ENCODE results near the gene SF3A2.

SF3A2 gene

DNA sequence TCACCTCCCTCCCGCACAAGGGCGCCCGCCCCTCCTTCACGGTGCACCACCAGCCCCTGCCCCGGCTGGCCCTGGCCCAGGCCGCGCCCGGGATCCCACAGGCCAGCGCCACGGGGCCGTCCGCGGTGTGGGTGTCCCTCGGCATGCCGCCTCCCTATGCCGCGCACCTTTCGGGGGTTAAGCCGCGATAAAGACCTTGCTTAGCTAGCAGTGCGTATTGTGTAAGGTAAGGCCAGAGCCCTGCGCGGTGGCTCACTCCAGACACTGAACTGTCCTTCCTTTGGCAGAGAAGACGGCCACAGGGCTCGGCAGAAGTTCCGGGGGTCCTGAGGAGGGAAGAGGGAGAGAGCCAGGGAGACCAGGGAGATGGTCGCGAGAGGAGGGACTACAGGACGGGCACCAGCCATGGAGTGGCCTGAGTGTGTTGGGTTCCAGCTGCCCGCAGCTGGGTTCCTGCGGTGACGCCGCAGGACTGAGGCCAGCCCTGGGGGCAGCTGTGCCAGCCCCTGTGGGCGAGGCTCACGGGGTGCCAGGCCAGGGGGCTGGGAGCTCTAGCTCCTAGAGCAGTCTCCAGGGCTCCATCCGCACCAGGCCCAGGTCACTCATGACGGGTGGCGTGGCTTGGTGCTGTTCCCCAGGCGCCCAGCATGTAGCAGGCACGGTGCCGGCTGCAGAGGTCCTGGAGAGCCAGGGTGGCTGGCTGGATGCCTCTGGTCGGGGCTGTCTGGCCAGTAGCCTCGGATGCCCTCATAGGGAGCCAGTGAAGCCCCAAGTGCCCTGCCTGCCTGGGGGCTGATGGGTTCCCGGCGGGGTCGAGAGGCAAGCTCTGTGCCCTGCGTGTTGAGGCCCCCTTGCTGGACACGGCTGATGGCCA lies 8.2 kb upstream of the SF3A2 start:
- no peak for ATAC-seq
- no peak for TF ChIP-seq PPARA (CRISPR knock-in tag; IDR thresholded peaks at IDR 0.05; ENCODE audit: borderline replicate concordance)
- no peak for TF ChIP-seq POU6F1 (CRISPR knock-in tag; IDR thresholded peaks at IDR 0.05; ENCODE audit: borderline replicate concordance, low read depth)
- no peak for TF ChIP-seq ZFP30 (CRISPR knock-in tag; IDR thresholded peaks at IDR 0.05)
- no peak for TF ChIP-seq TOX (CRISPR knock-in tag; IDR thresholded peaks at IDR 0.05; ENCODE audit: borderline replicate concordance)
- no peak for TF ChIP-seq ARNTL (CRISPR knock-in tag; IDR thresholded peaks at IDR 0.05; ENCODE audit: borderline replicate concordance, low read depth)
- TF ChIP-seq, protein P1, sequence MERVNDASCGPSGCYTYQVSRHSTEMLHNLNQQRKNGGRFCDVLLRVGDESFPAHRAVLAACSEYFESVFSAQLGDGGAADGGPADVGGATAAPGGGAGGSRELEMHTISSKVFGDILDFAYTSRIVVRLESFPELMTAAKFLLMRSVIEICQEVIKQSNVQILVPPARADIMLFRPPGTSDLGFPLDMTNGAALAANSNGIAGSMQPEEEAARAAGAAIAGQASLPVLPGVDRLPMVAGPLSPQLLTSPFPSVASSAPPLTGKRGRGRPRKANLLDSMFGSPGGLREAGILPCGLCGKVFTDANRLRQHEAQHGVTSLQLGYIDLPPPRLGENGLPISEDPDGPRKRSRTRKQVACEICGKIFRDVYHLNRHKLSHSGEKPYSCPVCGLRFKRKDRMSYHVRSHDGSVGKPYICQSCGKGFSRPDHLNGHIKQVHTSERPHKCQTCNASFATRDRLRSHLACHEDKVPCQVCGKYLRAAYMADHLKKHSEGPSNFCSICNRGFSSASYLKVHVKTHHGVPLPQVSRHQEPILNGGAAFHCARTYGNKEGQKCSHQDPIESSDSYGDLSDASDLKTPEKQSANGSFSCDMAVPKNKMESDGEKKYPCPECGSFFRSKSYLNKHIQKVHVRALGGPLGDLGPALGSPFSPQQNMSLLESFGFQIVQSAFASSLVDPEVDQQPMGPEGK (CRISPR knock-in tag; IDR thresholded peaks at IDR 0.05; ENCODE audit: borderline replicate concordance), result no peak
- TF ChIP-seq GLIS3 (CRISPR knock-in tag; IDR thresholded peaks at IDR 0.05), result no peak
- no peak for TF ChIP-seq ZFP3 (CRISPR knock-in tag; IDR thresholded peaks at IDR 0.05)
- no peak for TF ChIP-seq BACH2 (CRISPR knock-in tag; IDR thresholded peaks at IDR 0.05; ENCODE audit: borderline replicate concordance)
- no peak for TF ChIP-seq CREB5 (CRISPR knock-in tag; IDR thresholded peaks at IDR 0.05; ENCODE audit: low read depth)
- no peak for TF ChIP-seq ZC3H10 (CRISPR knock-in tag; IDR thresholded peaks at IDR 0.05)
- no peak for TF ChIP-seq TCF4 (CRISPR knock-in tag; IDR thresholded peaks at IDR 0.05; ENCODE audit: borderline replicate concordance)
- no peak for TF ChIP-seq OSR1 (CRISPR knock-in tag; IDR thresholded peaks at IDR 0.05)
- TF ChIP-seq SNAI2 (CRISPR knock-in tag; IDR thresholded peaks at IDR 0.05), result no peak

DNA sequence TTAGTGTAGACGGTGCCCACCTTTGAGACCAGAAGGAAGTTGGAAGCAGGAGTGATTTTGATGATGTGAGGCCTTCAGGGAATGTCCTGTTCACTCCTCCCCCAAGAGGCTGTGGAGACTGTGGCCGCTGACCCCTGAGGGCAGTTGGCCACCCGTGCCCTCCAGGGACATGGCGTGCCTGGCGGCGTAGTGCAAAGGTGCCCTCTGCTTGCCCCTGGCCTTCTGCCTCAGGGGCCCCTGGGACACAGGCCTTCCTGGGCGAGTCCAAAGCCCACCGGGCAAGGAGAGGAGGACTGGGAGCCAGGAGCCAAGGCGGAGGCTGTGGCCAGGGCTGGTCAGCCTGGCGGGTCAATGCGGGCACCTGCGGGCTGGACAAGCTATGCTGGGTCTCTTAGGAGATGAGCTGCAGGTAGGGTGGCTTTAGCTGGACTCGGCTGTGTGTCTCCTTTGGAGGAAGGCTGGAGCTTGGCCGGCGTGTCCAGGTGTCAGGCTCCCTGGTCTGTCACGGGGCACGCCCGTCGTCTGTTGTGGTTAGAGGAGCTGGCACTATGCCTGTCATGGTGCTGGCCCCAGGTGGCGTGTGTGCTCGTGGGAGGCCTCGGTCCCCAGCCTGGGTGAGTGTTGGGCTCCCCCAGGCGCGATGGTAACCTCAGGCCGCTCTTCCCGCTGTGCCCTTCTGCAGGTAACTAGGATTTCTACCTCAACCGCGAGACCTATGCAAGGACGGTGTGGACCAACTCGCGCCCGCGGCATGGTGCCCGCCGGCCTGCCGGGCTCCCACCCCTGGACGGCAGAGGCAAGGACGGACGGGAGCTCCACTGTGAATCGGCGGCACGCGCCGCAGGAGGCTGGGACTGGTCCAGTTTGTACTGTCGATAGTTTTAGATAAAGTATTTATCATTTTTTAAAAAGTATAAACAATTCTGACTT lies 7.3 kb upstream of the SF3A2 start:
- no peak for ATAC-seq
- no peak for TF ChIP-seq TOX (CRISPR knock-in tag; IDR thresholded peaks at IDR 0.05; ENCODE audit: borderline replicate concordance)
- TF ChIP-seq OSR1 (CRISPR knock-in tag; IDR thresholded peaks at IDR 0.05), result no peak
- no peak for TF ChIP-seq PPARA (CRISPR knock-in tag; IDR thresholded peaks at IDR 0.05; ENCODE audit: borderline replicate concordance)
- no peak for TF ChIP-seq CSDC2 (CRISPR knock-in tag; IDR thresholded peaks at IDR 0.05)
- TF ChIP-seq CREB5 (CRISPR knock-in tag; IDR thresholded peaks at IDR 0.05; ENCODE audit: low read depth), result no peak
- TF ChIP-seq, protein P2, sequence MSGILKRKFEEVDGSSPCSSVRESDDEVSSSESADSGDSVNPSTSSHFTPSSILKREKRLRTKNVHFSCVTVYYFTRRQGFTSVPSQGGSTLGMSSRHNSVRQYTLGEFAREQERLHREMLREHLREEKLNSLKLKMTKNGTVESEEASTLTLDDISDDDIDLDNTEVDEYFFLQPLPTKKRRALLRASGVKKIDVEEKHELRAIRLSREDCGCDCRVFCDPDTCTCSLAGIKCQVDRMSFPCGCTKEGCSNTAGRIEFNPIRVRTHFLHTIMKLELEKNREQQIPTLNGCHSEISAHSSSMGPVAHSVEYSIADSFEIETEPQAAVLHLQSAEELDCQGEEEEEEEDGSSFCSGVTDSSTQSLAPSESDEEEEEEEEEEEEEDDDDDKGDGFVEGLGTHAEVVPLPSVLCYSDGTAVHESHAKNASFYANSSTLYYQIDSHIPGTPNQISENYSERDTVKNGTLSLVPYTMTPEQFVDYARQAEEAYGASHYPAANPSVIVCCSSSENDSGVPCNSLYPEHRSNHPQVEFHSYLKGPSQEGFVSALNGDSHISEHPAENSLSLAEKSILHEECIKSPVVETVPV (CRISPR knock-in tag; IDR thresholded peaks at IDR 0.05), result no peak
- TF ChIP-seq ZNF565 (CRISPR knock-in tag; conservative IDR thresholded peaks at IDR 0.05; ENCODE audit: low read depth), result no peak
- no peak for TF ChIP-seq ZC3H10 (CRISPR knock-in tag; IDR thresholded peaks at IDR 0.05)
- no peak for TF ChIP-seq BACH2 (CRISPR knock-in tag; IDR thresholded peaks at IDR 0.05; ENCODE audit: borderline replicate concordance)
- TF ChIP-seq ZFP3 (CRISPR knock-in tag; IDR thresholded peaks at IDR 0.05), result no peak
- no peak for TF ChIP-seq ESRRG (CRISPR knock-in tag; IDR thresholded peaks at IDR 0.05)
- no peak for TF ChIP-seq TCF4 (CRISPR knock-in tag; IDR thresholded peaks at IDR 0.05; ENCODE audit: borderline replicate concordance)
- TF ChIP-seq, protein P1 (CRISPR knock-in tag; IDR thresholded peaks at IDR 0.05; ENCODE audit: borderline replicate concordance), result no peak
- no peak for TF ChIP-seq ZFP30 (CRISPR knock-in tag; IDR thresholded peaks at IDR 0.05)
- TF ChIP-seq, protein P3, sequence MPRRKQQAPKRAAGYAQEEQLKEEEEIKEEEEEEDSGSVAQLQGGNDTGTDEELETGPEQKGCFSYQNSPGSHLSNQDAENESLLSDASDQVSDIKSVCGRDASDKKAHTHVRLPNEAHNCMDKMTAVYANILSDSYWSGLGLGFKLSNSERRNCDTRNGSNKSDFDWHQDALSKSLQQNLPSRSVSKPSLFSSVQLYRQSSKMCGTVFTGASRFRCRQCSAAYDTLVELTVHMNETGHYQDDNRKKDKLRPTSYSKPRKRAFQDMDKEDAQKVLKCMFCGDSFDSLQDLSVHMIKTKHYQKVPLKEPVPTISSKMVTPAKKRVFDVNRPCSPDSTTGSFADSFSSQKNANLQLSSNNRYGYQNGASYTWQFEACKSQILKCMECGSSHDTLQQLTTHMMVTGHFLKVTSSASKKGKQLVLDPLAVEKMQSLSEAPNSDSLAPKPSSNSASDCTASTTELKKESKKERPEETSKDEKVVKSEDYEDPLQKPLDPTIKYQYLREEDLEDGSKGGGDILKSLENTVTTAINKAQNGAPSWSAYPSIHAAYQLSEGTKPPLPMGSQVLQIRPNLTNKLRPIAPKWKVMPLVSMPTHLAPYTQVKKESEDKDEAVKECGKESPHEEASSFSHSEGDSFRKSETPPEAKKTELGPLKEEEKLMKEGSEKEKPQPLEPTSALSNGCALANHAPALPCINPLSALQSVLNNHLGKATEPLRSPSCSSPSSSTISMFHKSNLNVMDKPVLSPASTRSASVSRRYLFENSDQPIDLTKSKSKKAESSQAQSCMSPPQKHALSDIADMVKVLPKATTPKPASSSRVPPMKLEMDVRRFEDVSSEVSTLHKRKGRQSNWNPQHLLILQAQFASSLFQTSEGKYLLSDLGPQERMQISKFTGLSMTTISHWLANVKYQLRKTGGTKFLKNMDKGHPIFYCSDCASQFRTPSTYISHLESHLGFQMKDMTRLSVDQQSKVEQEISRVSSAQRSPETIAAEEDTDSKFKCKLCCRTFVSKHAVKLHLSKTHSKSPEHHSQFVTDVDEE (CRISPR knock-in tag; IDR thresholded peaks at IDR 0.05), result no peak
- no peak for TF ChIP-seq ZNF8 (CRISPR knock-in tag; IDR thresholded peaks at IDR 0.05)
